ENCODE measurements around the gene CACNA1H.

The CACNA1H gene

DNA sequence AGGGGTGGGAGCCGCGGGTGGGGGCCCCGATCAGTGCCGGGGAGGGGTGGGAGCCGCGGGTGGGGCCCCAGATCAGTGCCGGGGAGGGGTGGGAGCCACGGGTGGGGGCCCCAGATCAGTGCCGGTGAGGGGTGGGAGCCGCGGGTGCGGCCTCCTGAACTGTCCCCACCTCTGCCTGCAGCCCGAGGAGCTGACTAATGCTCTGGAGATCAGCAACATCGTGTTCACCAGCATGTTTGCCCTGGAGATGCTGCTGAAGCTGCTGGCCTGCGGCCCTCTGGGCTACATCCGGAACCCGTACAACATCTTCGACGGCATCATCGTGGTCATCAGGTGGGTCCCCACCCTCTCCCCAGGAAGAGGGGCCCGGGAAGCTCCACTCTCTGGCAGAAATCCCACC is 52.0 kb downstream of the CACNA1H start:
- no peak for DNase-seq (ENCODE audit: low read depth)
- TF ChIP-seq, protein P1, sequence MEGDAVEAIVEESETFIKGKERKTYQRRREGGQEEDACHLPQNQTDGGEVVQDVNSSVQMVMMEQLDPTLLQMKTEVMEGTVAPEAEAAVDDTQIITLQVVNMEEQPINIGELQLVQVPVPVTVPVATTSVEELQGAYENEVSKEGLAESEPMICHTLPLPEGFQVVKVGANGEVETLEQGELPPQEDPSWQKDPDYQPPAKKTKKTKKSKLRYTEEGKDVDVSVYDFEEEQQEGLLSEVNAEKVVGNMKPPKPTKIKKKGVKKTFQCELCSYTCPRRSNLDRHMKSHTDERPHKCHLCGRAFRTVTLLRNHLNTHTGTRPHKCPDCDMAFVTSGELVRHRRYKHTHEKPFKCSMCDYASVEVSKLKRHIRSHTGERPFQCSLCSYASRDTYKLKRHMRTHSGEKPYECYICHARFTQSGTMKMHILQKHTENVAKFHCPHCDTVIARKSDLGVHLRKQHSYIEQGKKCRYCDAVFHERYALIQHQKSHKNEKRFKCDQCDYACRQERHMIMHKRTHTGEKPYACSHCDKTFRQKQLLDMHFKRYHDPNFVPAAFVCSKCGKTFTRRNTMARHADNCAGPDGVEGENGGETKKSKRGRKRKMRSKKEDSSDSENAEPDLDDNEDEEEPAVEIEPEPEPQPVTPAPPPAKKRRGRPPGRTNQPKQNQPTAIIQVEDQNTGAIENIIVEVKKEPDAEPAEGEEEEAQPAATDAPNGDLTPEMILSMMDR (IDR thresholded peaks at IDR 0.05; ENCODE audit: low read depth, low read length, missing control alignments) = no peak
- no peak overlapping the region for H3K4me3 ChIP-seq (ENCODE audit: low read depth, low read length)

DNA sequence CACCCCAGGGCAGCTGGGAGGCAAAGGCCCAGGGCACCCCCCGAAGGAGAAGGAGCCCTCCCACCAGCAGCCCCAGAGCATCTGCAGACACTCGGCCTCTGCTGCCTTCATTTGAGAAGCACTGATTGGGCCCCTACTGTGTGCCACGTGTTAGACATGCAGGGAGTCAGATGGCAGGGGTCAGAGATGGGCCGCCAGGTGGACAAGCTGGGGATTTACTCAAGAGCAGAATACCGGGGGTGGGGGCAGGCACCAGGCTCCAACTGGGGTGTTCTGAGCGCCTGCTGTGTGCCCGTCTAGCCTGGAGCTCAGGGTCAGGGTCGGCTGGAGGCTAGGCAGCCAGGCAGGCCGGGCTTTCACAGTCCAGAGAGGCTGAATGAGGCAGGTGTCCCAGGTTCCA is 53.4 kb downstream of the CACNA1H start:
- TF ChIP-seq, protein P1 (IDR thresholded peaks at IDR 0.05; ENCODE audit: low read depth, low read length, missing control alignments) = no peak
- H3K4me3 ChIP-seq (ENCODE audit: low read depth, low read length) = no peak overlapping the region
- no peak for DNase-seq (ENCODE audit: low read depth)

DNA sequence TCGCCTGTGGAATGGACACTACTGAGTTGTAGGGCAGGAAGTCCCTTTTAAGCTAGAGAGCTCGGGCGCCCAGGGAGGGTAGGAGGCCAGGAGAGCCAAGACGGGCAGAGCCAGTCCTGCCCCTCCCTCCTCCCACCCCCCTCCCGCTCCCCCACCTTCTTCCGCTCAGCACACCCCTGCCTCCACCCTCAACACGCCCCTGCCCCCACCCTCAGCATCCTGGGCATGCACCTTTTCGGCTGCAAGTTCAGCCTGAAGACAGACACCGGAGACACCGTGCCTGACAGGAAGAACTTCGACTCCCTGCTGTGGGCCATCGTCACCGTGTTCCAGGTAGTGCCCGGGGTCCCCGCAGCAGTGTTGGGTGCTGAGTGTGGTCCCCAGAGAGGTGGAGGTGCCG is 53.9 kb downstream of the CACNA1H start:
- DNase-seq (ENCODE audit: low read depth) = no peak
- TF ChIP-seq, protein P1 (IDR thresholded peaks at IDR 0.05; ENCODE audit: low read depth, low read length, missing control alignments) = no peak
- no peak overlapping the region for H3K4me3 ChIP-seq (ENCODE audit: low read depth, low read length)

DNA sequence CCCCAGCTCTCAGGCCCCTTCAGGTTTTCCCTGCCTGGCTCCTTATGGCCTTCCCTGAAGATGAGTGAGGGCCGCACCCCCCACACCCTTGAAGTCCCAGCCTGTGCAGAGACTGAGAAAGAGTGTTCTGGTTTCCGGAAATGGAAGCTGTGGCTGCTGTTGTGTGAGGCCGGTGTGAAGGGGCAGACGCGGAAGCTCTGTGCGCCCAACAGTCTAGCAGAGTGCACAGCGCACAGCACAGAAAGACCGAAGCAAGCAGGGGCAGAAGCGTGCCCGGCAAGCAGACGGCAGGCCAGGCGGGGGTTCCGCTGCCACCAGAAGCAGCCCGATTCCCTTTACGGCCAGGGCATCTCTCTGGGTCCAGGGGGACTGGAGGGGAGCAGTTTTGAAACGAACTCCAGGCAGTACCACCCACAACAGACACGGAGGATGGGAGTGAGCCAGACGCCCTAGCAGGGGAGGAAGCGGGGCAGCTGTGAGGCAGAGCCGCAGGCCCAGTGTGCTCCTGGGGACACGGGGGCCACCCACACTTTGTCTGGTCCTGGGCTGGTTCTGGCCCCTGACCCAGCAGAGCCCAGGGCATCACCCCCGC is 55.4 kb downstream of the CACNA1H start:
- H3K4me3 ChIP-seq (ENCODE audit: low read depth, low read length) = no peak overlapping the region
- DNase-seq (ENCODE audit: low read depth) = no peak
- TF ChIP-seq, protein P1 (IDR thresholded peaks at IDR 0.05; ENCODE audit: low read depth, low read length, missing control alignments) = no peak

DNA sequence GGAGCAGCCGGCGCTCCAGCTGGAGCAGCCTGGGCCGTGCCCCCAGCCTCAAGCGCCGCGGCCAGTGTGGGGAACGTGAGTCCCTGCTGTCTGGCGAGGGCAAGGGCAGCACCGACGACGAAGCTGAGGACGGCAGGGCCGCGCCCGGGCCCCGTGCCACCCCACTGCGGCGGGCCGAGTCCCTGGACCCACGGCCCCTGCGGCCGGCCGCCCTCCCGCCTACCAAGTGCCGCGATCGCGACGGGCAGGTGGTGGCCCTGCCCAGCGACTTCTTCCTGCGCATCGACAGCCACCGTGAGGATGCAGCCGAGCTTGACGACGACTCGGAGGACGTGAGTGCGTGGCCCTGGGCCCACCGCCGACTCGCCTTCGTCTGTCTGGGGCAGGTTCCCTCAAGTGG is 56.2 kb downstream of the CACNA1H start:
- TF ChIP-seq, protein P1 (IDR thresholded peaks at IDR 0.05; ENCODE audit: low read depth, low read length, missing control alignments) = no peak
- no peak overlapping the region for H3K4me3 ChIP-seq (ENCODE audit: low read depth, low read length)
- no peak for DNase-seq (ENCODE audit: low read depth)

DNA sequence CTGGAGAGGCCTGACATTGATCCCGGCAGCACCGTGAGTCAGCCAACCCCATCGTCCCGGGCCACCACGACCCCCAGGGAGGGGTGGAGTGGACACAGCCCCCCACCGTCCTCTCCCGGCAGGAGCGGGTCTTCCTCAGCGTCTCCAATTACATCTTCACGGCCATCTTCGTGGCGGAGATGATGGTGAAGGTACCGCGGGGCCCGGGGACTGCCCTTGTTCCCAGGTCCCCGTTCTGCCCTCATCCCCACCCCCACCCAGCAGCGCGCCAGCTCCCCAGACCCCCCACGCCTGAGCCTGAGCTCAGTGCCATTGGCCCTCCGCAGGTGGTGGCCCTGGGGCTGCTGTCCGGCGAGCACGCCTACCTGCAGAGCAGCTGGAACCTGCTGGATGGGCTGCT is 57.6 kb downstream of the CACNA1H start:
- no peak for DNase-seq (ENCODE audit: low read depth)
- no peak overlapping the region for H3K4me3 ChIP-seq (ENCODE audit: low read depth, low read length)
- TF ChIP-seq, protein P1 (IDR thresholded peaks at IDR 0.05; ENCODE audit: low read depth, low read length, missing control alignments) = no peak

Data from GM12864 (cell line).